ENCODE results near the gene ARAP3.

The ARAP3 gene

GRCh38 chr5:141639357-141640050 is 42.5 kb downstream of the ARAP3 start:
- DNase-seq = no peak

- DNase-seq = no peak
Observed at GRCh38 chr5:141638771-141639170, 43.3 kb downstream of the ARAP3 start.

GRCh38 chr5:141637767-141638419 is 44.1 kb downstream of the ARAP3 start:
- DNase-seq = peak; percentile 60

GRCh38 chr5:141637123-141637766 is 44.8 kb downstream of the ARAP3 start:
- DNase-seq = peak; percentile 63

GRCh38 chr5:141636413-141637122 is 45.5 kb downstream of the ARAP3 start, which contains the start of the genes HDAC3 and RELL2:
Gene HDAC3 (minus strand): TSS chr5:141636849. CDS start chr5:141636790, 59 bp downstream.
Gene RELL2 (plus strand): TSS chr5:141636997. CDS start chr5:141638226, 1,229 bp downstream.
- DNase-seq = peak; percentile 93

GRCh38 chr5:141636106-141636412 is 46.0 kb downstream of the ARAP3 start:
- no peak for DNase-seq

GRCh38 chr5:141635646-141636045 is 46.4 kb downstream of the ARAP3 start:
- no peak for DNase-seq

GRCh38 chr5:141634720-141635119 is 47.3 kb downstream of the ARAP3 start:
- DNase-seq = no peak

GRCh38 chr5:141633871-141634561 is 48.0 kb downstream of the ARAP3 start:
- DNase-seq = no peak

GRCh38 chr5:141632650-141633049 is 49.4 kb downstream of the ARAP3 start:
- no peak for DNase-seq

- DNase-seq = no peak
Observed at GRCh38 chr5:141630570-141631140, 51.4 kb downstream of the ARAP3 start.

GRCh38 chr5:141628175-141628788 is 53.7 kb downstream of the ARAP3 start:
- DNase-seq = no peak

- no peak for DNase-seq
Observed at GRCh38 chr5:141623611-141624010, 58.4 kb downstream of the ARAP3 start.

- DNase-seq = peak; percentile 39
Observed at GRCh38 chr5:141623186-141623585, 58.8 kb downstream of the ARAP3 start.

GRCh38 chr5:141618804-141619554 is 63.1 kb downstream of the ARAP3 start, which contains the start of gene DIAPH1:
Gene DIAPH1 (minus strand): TSS chr5:141619000. CDS start chr5:141618914, 86 bp downstream.
- peak; percentile 99 for DNase-seq

GRCh38 chr5:141618030-141618803 is 63.8 kb downstream of the ARAP3 start:
- DNase-seq = peak; percentile 73

GRCh38 chr5:141617682-141618029 is 64.4 kb downstream of the ARAP3 start:
- no peak for DNase-seq

- DNase-seq = no peak
Observed at GRCh38 chr5:141617128-141617527, 64.9 kb downstream of the ARAP3 start.

- no peak for DNase-seq
Observed at GRCh38 chr5:141615991-141616720, 65.9 kb downstream of the ARAP3 start.

- DNase-seq = no peak
Observed at GRCh38 chr5:141613344-141613743, 68.7 kb downstream of the ARAP3 start.
